ENCODE measurements around the gene PI16.
A peak's percentile ranks its signal among the peaks of the same experiment; 100 is the strongest.

The PI16 gene

DNA sequence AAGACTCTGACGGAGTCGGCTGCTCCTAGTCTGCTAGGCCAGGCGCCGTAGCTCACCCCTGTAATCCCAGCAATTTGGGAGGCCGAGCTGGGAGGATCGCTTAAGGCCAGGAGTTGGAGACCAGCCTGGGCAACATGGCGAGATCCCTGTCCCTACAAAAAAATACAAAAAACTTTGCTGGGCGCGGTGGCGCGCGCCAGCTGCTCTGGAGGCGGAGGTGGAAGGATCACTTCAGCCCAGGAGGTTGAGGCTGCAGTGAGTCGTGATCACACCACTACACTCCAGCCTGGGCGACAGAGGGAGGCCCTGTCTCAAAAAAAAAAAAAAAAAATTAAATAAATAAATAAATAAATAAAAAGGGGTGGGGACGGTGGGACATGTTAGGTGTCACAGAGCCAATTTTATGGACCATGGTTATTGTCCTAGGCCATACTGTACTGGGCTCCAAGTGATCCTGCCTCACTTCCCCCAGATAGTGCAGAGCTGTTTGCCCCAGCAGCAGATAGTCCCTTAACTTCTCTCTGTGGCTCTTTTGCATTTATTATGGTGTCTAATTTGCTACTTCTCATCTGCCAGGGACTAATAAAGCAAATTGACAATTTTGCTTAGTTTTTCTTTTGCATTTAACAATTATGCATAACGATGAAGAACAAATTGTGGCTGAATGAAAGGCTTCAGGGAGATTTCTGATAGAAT lies 5.2 kb downstream of the PI16 start:
- DNase-seq, result no peak

DNA sequence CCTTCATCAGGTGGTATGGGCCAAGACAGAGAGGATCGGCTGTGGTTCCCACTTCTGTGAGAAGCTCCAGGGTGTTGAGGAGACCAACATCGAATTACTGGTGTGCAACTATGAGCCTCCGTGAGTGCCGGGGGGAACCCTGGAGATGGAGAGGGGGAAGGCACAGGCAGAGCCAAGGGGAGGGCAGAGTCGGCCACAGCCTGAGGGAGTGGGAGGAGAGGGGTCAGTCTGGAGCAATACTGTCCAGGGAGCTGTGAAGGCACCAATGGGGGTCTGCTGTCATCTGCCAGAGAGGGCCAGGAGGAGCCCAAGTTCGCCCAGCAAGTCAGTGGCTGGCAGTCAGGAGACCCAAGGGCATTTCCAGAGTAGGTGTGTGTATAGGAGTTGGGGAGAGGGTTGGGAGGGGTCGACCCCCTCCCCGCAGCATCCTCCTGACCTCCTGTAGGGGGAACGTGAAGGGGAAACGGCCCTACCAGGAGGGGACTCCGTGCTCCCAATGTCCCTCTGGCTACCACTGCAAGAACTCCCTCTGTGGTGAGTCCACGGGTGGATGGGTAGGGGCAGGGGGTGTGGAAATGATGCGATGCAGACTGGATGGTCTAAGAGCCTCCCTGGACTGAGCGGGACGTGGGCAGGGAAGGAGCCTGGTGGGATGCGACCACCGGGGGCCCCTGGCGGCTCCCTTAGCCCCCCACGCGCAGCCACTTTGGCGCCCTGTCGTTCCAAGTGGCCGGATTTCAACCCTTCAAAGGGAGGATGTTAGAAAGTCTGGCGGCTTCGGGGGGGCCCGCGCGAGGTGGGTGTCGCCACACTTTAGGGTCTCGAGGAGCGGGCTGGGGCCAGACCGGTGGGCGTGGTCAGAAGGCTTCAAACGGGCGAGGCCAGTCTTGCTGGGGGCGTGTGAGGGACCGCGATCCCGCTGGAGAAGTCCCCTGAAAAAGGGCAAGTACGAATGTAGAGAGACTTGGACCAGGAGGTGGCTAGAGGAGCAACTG lies 7.2 kb downstream of the PI16 start:
- no peak for DNase-seq

DNA sequence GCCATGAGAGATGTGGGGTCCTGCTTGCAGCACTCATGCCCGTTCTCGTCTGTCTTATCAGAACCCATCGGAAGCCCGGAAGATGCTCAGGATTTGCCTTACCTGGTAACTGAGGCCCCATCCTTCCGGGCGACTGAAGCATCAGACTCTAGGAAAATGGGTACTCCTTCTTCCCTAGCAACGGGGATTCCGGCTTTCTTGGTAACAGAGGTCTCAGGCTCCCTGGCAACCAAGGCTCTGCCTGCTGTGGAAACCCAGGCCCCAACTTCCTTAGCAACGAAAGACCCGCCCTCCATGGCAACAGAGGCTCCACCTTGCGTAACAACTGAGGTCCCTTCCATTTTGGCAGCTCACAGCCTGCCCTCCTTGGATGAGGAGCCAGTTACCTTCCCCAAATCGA lies 8.3 kb downstream of the PI16 start:
- DNase-seq, result peak; percentile 78

DNA sequence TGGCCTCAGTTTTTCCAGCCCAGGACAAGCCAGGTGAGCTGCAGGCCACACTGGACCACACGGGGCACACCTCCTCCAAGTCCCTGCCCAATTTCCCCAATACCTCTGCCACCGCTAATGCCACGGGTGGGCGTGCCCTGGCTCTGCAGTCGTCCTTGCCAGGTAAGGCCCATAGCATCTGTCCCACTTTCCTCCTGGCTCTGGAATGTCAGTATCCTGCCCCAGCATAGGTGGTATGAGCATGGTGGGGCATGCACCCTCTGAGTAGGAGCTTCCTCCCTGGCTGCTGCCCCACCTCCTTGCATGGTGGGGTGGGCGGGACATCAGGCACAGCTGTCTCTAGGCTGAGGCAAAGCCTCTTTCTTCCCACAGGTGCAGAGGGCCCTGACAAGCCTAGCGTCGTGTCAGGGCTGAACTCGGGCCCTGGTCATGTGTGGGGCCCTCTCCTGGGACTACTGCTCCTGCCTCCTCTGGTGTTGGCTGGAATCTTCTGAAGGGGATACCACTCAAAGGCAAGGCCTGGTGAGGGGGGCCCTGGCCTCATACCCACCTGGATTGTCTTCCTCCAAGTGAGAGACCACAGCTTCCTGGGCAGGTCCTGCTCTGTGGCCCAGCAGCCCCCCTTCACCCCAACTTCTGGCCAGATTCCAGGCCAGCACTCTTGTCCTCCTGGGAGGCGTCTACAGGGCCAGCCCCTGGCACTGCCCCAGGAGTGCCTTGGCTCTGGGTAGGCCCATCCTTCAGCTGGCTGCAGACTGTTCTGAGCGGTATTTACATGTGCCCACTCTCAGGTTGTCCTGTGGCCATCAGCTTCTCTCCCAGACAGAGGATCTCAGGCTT lies 9.1 kb downstream of the PI16 start:
- no peak for DNase-seq

DNA sequence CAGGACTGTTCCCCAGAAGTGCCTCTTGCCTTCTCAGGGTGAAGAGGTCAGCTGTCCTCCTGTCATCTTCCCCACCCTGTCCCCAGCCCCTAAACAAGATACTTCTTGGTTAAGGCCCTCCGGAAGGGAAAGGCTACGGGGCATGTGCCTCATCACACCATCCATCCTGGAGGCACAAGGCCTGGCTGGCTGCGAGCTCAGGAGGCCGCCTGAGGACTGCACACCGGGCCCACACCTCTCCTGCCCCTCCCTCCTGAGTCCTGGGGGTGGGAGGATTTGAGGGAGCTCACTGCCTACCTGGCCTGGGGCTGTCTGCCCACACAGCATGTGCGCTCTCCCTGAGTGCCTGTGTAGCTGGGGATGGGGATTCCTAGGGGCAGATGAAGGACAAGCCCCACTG lies 9.8 kb downstream of the PI16 start:
- no peak for DNase-seq

DNA sequence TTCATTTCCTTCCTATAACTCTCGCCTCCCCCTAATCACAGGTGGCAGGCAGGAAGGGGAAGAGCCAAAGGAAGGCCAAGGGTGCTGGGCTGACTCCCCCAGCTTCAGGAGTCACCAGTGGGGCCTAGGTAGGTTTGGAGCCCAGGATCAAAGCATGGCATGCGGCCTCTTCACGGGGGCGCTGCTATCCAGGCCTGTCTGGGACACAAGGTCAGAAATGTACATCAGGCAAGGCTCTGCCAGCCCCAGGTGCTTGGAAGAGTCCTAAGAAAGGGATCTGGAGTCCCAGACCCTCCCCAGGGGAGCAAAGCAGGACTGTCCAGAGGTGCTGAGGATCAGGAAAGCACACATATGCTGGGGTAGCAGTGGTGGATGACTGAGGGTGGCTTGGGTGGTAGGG lies 10.4 kb downstream of the PI16 start:
- DNase-seq, result no peak

DNA sequence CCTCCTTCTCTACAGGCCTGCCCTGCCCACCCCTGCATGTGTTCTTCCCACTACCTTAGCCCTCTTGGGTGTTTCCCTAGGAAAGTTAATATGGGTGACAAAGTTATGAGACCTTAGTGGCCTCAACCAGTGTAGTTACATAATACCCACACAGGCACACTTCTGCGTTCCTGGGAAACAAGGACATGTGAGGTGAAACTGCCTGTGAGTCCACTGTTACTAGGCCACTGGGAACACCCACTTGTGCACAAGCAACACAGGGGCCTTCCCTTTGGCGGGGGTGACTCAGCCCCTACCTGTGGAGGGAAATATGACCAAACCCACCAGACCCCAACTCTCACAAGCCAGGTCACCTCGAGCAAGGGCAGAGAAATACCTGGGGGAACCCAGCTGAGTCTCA lies 12.8 kb downstream of the PI16 start:
- no peak for DNase-seq

DNA sequence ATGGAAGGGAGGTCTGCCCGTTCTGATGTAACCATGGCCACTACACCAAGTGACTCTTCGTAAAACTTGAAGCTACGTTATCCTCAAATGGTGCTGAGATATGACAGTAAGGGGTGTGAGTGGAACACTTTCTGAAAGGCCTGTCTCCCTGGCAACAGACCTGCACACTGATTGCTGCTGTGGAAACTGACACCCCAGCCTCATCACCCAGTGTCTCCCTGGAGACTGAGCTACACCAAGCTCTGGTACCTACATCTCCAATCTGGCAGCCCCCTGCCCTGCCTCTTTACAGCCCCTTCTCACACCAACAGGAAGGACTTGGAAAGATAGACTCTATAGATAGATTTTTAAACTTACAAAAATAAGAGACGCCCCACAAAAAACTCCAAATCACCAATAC lies 13.2 kb downstream of the PI16 start:
- no peak for DNase-seq

DNA sequence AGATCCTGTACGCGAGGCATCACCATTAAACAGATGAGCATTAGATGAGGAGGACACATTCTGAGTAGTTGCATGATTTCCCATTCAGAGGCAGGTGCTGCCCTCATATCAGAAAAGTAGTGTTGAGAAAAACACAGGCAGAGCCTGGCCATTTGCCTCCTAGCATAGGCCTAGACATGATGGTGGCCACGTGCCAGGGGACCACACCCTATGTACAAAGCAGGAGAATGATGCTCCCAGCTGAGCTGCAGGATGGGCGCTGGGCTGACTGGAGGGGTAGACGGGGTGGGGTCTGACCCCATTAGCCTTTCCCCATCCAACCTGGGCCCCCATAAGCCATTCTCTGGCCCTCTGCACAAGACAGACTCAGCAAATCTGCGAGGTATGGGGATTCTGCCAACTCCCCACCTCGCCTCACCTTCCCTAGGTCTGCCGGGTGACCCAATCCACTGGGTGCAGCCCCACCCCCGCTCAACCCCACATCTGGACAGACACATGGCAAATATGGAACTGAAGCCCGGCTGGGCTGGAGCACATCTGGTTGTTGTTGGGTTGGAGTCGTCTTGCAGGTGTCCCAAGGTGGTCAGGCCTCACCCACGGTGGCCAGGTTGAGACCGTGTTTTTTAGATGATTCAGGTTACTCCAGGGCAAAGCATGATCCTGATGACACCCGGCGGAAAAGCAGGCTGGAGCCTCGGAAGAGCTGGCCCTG lies 13.9 kb downstream of the PI16 start:
- DNase-seq, result no peak

DNA sequence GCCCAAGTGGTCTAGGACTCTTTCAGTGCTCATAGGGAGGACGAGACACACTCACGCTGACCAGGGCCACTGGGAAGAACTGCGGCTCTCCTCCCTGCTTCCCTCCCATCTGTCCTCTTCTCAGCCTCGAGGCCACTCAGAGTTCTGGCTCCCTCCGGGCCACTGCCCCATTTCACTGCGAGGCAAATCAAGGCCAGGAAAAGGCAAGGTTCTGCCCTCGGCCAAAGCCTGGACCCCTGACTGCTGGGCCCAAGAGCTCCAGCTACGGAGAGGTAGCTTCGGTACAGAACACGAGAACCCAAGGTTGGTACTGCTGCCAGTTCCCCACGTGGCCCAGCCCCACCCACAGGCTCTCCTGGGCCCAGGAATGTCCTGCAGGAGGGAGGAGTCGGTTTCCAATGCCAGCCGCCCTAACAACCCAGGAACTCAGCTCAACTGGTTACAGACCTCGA lies 14.7 kb downstream of the PI16 start:
- no peak for DNase-seq

DNA sequence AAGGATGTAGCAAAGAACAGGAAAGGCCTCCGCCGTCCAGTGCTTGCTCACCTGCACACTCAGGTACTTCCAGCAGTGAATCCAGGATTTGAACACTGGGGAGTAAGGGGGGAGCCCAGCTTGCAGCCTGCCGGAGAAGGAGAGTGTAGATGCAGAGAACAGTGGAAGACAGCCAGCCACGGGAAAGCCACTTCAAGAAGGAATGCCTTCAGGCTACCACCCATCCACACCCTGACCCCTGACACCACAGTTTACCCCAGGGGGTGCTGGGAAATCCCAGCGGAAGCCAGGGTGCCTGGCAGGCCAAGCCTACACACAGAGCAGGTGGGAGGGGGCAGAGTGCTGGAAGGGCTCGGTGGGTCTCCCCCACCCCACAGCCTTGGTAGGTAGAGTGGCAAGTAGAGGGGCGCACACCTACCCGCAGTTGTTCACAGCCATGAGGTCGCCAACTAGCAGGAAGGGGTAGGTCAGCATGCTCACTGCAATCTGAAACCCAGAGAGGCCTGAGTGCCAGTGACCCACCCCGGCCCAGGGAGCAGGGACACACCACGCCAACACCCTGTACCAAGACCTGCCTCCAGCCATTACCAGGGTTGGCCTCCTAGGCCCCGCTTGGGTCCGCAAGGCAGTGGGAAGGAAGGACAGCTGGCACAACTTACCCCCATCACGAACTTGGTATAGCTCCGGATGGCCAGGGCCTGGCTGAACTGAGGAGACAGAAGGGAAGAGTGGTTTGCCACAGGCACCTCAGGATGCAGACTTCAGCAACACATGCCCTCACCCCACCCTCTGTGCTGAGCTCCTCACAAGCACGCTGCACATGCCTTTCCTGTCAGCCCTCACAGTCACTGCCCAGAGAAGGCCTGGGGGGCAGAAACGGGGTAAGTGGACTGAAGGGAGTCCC lies 15.7 kb downstream of the PI16 start:
- DNase-seq, result no peak

DNA sequence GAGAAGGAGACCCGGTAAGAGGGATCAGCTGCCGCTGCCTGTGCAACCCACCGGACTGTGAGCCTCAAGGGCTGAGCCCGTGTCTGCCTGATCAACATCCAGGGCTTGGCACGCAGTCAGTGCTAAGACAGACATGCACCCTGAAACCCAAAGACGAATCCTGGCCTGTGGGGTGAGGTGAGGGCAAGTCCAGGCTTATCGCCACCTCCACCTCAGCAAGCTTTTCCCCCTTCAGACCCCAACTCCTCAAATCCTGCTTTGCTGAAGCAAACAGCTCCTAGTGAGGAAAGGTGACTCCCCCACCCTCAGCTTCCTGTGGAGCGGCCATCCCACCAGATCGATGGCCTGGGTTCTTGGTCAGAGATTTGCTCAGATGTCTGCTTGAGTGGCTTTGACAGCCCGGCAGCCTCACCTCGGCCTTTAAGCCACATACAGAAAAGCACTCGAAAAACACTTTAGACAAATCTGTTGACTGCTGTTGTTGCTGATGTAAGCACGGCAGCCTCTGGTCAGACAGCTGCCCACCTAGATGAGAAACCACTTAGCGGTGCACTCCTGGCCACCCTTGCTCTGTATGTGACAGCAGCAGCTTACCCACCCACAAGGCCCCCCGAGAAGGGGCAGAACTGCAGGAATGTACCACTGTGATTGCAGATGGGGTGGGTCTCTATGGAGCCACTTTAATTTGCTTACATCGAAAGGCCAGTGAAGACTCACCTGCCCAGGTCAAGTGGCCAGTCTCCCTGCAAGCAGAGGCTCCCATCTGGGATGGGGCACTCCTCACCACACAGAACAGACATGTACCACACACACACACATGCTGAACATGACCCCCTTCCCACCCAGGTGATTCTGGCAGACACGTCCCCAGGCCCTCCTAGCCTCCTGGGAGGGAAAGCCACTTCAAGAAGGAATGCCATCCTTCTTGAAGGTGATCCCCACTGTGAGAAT lies 16.6 kb downstream of the PI16 start:
- no peak for DNase-seq

DNA sequence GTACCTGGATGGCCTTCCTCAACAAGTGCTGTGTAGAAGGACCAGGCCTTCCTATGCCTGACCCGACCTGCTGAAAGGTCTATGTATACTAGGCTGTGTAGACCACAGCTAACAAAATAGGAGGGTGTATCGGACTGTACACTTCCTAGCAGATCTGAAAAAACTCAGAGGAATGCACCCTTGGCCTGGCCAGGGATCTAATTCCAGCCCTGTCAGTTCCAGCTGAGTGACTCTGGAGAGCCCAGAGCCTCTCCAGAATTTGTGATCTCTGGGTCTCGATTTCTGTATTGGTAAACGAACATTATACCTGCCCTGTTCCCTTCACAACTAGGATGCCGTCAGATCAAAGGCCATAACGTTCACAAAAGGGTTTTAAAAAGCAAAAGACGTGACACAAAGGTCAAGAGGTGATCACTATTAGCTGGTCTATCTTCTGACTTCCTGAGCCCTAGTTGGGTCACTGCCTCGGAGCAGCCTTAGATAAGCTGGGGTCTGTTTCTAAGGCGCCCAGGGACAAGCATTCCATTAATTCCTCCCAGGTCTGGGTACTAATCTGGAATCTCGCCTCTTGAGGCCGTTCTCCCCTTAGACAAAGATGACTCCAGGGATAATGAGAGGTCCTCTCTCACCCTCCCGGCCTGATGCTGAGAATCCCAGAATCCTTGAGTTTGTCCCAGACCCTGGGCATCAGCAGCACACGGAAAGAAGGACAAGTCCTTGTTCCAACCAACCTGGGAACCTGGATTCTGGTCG lies 17.6 kb downstream of the PI16 start:
- no peak for DNase-seq

DNA sequence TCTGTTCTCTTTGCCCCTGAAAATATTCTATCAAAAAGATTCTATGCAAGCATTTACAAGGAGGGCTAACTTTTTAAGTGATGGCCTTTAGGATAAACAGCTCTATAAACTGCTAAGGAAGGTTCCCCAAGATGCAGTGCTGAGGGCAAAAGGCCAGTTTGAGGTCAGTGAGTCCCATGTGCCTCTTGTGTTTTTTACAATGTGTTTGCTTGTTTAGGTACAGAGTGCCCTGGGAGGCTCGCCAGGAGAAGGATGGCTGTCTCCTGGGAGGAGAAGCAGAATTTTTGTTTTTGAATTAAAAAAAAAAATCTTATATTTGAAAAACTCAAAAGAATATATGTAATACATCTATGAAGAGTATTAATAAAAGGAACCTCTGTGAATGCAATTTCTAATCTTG lies 18.7 kb downstream of the PI16 start:
- DNase-seq, result no peak

DNA sequence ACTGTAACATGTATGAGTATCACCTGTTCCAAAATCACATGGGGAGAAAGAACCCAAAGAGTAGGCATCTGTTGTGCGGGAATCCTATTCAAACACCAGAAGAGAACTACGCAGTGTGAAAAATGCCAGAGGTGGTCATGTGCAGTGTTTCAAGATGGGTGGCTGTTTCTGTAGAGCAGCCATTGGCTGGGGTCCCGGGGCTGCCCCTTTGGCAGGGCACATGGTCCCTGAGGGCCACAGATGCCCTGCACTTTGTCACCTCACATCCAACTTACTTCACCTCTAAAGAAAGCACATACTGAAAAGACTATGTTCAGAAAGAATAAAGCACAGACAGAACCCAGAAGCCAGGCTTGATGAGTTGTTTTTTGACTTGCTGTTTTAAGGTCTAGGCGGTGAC lies 19.1 kb downstream of the PI16 start:
- DNase-seq, result no peak

DNA sequence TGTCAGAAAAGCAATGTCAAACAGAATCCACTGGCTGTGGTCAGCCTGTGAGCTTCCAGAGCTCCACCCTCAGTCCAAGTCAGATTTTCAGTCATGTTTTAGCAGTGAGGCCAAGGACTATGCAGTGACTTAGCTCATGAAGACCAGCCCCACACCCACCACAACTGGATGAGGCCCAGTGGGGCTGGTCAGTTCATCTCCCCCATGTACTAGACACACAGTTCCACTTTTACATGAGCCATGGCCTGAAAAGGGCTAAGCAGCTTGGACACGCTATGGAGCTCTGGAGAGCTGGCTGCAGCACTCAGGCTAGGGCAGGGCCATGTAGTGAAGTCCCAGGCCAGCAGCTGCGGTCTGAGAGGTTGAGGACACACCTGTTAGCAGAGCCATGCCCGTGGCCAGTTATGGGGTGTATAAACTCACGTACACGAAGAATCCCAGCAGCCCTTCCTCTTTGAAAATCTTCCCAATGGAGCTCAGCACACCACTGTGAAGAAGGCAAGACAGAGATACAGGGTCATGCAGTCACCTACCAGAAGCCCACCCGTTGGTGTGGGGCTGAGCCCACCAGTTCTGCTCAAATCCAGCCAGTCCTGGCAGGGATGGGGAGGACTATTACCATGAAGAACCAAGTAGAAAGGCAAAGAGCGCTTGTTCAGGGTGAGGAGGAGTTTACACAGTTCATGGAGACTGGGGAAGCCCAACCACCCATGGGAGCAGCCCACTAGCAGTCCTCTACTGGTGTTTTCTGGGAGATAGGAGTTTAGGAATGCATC lies 20.9 kb downstream of the PI16 start:
- DNase-seq, result no peak

DNA sequence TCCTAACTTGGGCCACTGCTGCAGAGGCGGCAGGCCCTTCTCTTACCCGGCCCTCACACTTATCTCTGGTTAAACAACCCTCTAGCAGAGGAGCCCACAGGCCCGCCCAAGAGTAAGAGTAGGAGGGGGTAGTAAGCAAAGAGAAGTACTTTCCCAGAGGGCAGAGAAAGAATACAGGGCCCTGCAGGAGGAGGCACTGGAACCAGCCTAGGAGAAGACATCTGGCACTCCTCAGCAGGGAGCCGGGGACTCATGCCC lies 21.4 kb downstream of the PI16 start:
- DNase-seq, result no peak

DNA sequence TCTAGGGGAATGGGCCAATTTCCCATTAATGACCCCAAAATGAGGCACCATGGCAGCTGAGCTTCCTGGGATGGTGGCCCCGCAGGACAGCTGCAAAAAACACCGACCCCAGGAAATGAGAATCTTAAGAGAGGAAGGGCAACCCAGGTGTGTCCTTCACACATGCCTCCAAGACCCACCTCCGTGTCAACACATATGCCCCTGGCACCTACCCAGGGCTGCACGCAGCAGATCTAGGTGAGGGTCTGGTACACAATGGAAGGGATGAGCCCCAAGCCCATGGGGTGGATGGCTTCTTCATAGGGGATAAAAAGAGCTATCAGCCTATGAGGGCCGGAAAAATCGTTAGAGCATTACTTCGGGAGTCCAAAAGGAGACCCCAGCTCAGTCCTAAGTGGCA lies 22.0 kb downstream of the PI16 start:
- no peak for DNase-seq

DNA sequence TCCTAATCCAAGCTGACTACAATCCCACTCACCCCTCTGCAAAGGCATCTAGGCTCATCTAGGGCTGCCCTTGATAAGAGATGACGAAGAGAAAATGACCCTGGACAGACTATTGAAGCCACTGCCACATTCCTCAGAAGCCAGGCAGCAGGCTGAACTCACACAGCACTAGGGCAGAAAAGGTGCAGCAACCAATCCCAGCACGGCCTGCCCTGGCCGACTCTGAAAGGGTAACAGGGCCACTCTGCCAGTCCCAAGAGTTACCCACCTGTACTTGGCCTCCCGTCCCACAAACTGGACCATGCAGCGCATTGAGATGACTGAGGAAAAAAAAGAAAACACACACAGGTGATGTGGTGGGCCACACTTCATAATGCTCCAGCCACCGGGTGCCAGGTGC lies 22.4 kb downstream of the PI16 start:
- DNase-seq, result no peak
